Keratinocyte (primary cell): ENCODE data around the gene DSCAML1. TPM values are rescaled to one million over a fixed set of nuclear protein-coding genes. Genes with fewer than 3 reads are reported as not detected.

Experiments
- DNase-seq: peaks from one replicate; pipeline ENCODE4 v3.0.0-alpha.2; 2011; ENCODE audit warnings: low read depth, missing footprints, low spot score
- FAIRE-seq: peaks from 2 replicates; lab custom pipeline; 2011; peaks lifted over from hg19 to GRCh38; lab: Jason Lieb, UNC
- H2AFZ ChIP-seq: 2 replicates; pipeline ENCODE4 v1.6.0; 2012; ENCODE audit warnings: low read length, control low read depth, inconsistent platforms; ENCODE audit not compliant: control insufficient read depth
- H3K27ac ChIP-seq: 2 replicates; pipeline ENCODE4 v1.5.1; 2011; ENCODE audit warnings: low read length; ENCODE audit not compliant: control insufficient read depth, insufficient read depth
- H3K27me3 ChIP-seq: 3 replicates; pipeline ENCODE4 v1.6.0; 2011; ENCODE audit warnings: low read length; ENCODE audit not compliant: control insufficient read depth, insufficient read depth; ENCODE audit errors: extremely low read depth
- H3K36me3 ChIP-seq, 2 experiments: 2 replicates in 1 of 2; 3 replicates in 1 of 2; pipeline ENCODE4 v1.5.1; 2011; ENCODE audit warnings: low read length in 2 of 2, mild to moderate bottlenecking in 1 of 2; ENCODE audit not compliant: control insufficient read depth in 2 of 2, insufficient read depth in 2 of 2; ENCODE audit errors: extremely low read depth in 1 of 2
- H3K4me1 ChIP-seq: 3 replicates; pipeline ENCODE4 v1.5.1; 2011; ENCODE audit warnings: low read length; ENCODE audit not compliant: control insufficient read depth, insufficient read depth; ENCODE audit errors: extremely low read depth
- H3K4me2 ChIP-seq: 3 replicates; pipeline ENCODE4 v1.6.0; 2011; ENCODE audit warnings: low read depth, low read length; ENCODE audit not compliant: control insufficient read depth, insufficient read depth; ENCODE audit errors: extremely low read depth
- H3K4me3 ChIP-seq, 3 experiments: fragments of 200-600 bp in 1 of 3; sonication (generic) in 1 of 3; 2 replicates in 2 of 3; 3 replicates in 1 of 3; pipeline ENCODE4 v1.5.1; 2011 to 2016; ENCODE audit warnings: low read length in 3 of 3, mild to moderate bottlenecking in 3 of 3, control low read depth in 2 of 3, inconsistent platforms in 1 of 3, low read depth in 1 of 3, mixed read lengths in 1 of 3, mixed run types in 1 of 3, moderate library complexity in 1 of 3; ENCODE audit not compliant: control insufficient read depth in 2 of 3, insufficient read depth in 2 of 3; ENCODE audit errors: extremely low read depth in 1 of 3
- H3K79me2 ChIP-seq: 2 replicates; pipeline ENCODE4 v1.6.0; 2012; ENCODE audit warnings: low read length; ENCODE audit not compliant: control insufficient read depth, insufficient read depth
- H3K9ac ChIP-seq: 3 replicates; pipeline ENCODE4 v1.6.0; 2011; ENCODE audit warnings: low read length; ENCODE audit not compliant: control insufficient read depth, insufficient read depth; ENCODE audit errors: extremely low read depth
- H3K9me1 ChIP-seq: 3 replicates; pipeline ENCODE4 v1.6.0; 2011; ENCODE audit warnings: low read length; ENCODE audit not compliant: control insufficient read depth, insufficient read depth; ENCODE audit errors: extremely low read depth
- H3K9me3 ChIP-seq: 2 replicates; pipeline ENCODE4 v1.5.1; 2012; ENCODE audit warnings: low read depth, low read length; ENCODE audit not compliant: control insufficient read depth
- H4K20me1 ChIP-seq: 3 replicates; pipeline ENCODE4 v1.6.0; 2011; ENCODE audit warnings: low read length; ENCODE audit not compliant: control insufficient read depth, insufficient read depth; ENCODE audit errors: extremely low read depth
- CTCF ChIP-seq, 3 experiments: IDR thresholded peaks in 1 of 3; conservative IDR thresholded peaks in 1 of 3; optimal IDR thresholded peaks in 1 of 3; 2 replicates in 2 of 3; 3 replicates in 1 of 3; pipeline versions ENCODE3 to v1.5.1; 2011; ENCODE audit warnings: low read length in 3 of 3, mild to moderate bottlenecking in 3 of 3, moderate library complexity in 2 of 3, control low read depth in 1 of 3, inconsistent platforms in 1 of 3; ENCODE audit not compliant: insufficient read depth in 2 of 3; ENCODE audit errors: extremely low read depth in 1 of 3
- EZH2 ChIP-seq: IDR thresholded peaks from one replicate; pipeline ENCODE4 v1.6.1; 2012; ENCODE audit warnings: inconsistent platforms, mild to moderate bottlenecking, low read length, moderate library complexity
- dilution Hi-C: fragments of 300-500 bp; cut with MboI; formaldehyde crosslinking; loops from one replicate; pipeline ENCODE4 v1.7.0; 2020; ENCODE audit warnings: low sequenced_read_pairs; ENCODE audit not compliant: extremely low pct_ligation_motif_present
- polyA plus RNA-seq, 5 experiments: library from polyadenylated mRNA; depleted of rRNA in 3 of 5; stranded (reverse) in 3 of 5; stranded (forward) in 1 of 5; unstranded in 1 of 5; fragments of >200 nt; gene quantifications; 1 replicate in 1 of 5; 2 replicates in 3 of 5; 3 replicates in 1 of 5; pipeline versions ENCODE4 v1.2.1 to v1.2.3, GENCODE V29; 2011 to 2012; ENCODE audit warnings: missing spikeins in 2 of 5, low read depth in 1 of 5, low replicate concordance in 1 of 5

The DSCAML1 gene
- polyA plus RNA-seq, 1 donor (not counting 4 experiments of a cell fraction or from before 2014, with no cell fraction given), result not detected

GRCh38 chr11:117799634-117800033 is 2.6 kb upstream of the DSCAML1 start:
- Histone ChIP-seq H3K4me1 (peaks cover 6% of the 10 kb centered on the region), H3K4me2 (no peak overlapping the region), H3K36me3 (no peaks in the 10 kb centered on the region), H3K27me3 (peaks cover 48% of the 10 kb centered on the region), H3K4me3 (no peak overlapping the region), H3K9me1 (no peaks in the 10 kb centered on the region), H2AFZ (no peak overlapping the region), H3K79me2 (no peaks in the 10 kb centered on the region), H3K9me3 (no peaks in the 10 kb centered on the region), H4K20me1 (no peaks in the 10 kb centered on the region), H3K27ac (no peak overlapping the region), H3K9ac (no peak overlapping the region)
- FAIRE-seq, result no peak
- TF ChIP-seq EZH2 (no peak), CTCF (optimal IDR thresholded peaks at IDR 0.05 in 1 of 3, IDR thresholded peaks at IDR 0.05 in 1 of 3, conservative IDR thresholded peaks at IDR 0.05 in 1 of 3; ENCODE audit: extremely low read depth in 1 of 3, insufficient read depth in 2 of 3, low read length in 3 of 3) (no peak)
- DNase-seq, result no peak
- dilution Hi-C loops, result loop anchor here (25.0 kb wide), 1 partner anchor 362 kb away; no protein-coding TSS in a partner anchor

- no peaks in the 10 kb centered on the region for H3K79me2 ChIP-seq
- TF ChIP-seq CTCF (optimal IDR thresholded peaks at IDR 0.05 in 1 of 3, IDR thresholded peaks at IDR 0.05 in 1 of 3, conservative IDR thresholded peaks at IDR 0.05 in 1 of 3; ENCODE audit: extremely low read depth in 1 of 3, insufficient read depth in 2 of 3, low read length in 3 of 3) (no peak), EZH2 (no peak)
- H4K20me1 ChIP-seq, result no peaks in the 10 kb centered on the region
- H3K9ac ChIP-seq, result no peak overlapping the region
- no peak overlapping the region for H3K27ac ChIP-seq
- DNase-seq (no peak), FAIRE-seq (no peak)
- H3K9me3 ChIP-seq, result no peaks in the 10 kb centered on the region
- H3K4me1 ChIP-seq, result peaks cover 6% of the 10 kb centered on the region
- no peak overlapping the region for H2AFZ ChIP-seq
- no peaks in the 10 kb centered on the region for H3K36me3 ChIP-seq
- H3K9me1 ChIP-seq, result no peaks in the 10 kb centered on the region
- dilution Hi-C loops, result no loop called here
- H3K4me2 ChIP-seq, result peak overlapping the region; percentile 41
- H3K27me3 ChIP-seq, result peaks cover 76% of the 10 kb centered on the region
- H3K4me3 ChIP-seq, result peak overlapping the region in 1 of 3 experiments; percentile 22
These were observed 552 bp downstream of the DSCAML1 start for GRCh38 chr11:117796456-117796871.
